Measurements from ENCODE around the gene CLCNKB. TPM values are rescaled to one million over a fixed set of nuclear protein-coding genes. Genes with fewer than 3 reads are reported as not detected.
A peak's percentile ranks its signal among the peaks of the same experiment; 100 is the strongest.

CLCNKB gene
- total RNA-seq, 1 donor from 2014 or later = 0.97 TPM

DNA sequence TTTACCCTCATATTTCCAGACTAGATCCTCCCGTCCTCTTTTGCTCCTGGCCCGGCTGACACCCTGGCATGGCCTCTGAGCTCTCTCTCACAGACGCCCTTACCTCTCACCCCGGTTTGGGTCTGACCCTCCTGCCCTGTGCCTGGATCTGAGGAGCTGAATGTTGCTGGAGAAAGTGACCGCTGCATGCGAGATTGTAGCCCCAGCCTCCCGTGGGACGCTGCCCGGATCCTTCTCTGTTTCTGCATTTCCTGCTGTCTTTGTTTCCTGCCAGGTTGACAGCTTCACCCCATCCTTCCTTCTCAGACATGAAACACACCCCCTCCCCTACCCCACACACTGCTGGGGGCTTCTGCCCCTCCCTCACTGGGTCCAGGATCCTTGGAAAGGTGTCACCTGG is 20.3 kb downstream of the CLCNKB start:
- H3K4me2 ChIP-seq = no peak overlapping the region
- peaks cover 19% of the 10 kb centered on the region for H3K27me3 Mint-ChIP-seq (ENCODE audit: insufficient read depth, low read depth)
- H3K27ac Mint-ChIP-seq = peak overlapping the region; percentile 80
- H3K9ac ChIP-seq = no peak overlapping the region
- H3K27ac ChIP-seq = no peak overlapping the region
- H4K20me1 ChIP-seq (ENCODE audit: low read depth) = no peaks in the 10 kb centered on the region
- H3K36me3 Mint-ChIP-seq = no peaks in the 10 kb centered on the region
- H3K9me3 ChIP-seq (ENCODE audit: low read depth) = no peaks in the 10 kb centered on the region
- TF ChIP-seq EZH2 (IDR thresholded peaks at IDR 0.05) (no peak), EZH2phosphoT487 (IDR thresholded peaks at IDR 0.05) (no peak)
- TF ChIP-seq, protein P1, sequence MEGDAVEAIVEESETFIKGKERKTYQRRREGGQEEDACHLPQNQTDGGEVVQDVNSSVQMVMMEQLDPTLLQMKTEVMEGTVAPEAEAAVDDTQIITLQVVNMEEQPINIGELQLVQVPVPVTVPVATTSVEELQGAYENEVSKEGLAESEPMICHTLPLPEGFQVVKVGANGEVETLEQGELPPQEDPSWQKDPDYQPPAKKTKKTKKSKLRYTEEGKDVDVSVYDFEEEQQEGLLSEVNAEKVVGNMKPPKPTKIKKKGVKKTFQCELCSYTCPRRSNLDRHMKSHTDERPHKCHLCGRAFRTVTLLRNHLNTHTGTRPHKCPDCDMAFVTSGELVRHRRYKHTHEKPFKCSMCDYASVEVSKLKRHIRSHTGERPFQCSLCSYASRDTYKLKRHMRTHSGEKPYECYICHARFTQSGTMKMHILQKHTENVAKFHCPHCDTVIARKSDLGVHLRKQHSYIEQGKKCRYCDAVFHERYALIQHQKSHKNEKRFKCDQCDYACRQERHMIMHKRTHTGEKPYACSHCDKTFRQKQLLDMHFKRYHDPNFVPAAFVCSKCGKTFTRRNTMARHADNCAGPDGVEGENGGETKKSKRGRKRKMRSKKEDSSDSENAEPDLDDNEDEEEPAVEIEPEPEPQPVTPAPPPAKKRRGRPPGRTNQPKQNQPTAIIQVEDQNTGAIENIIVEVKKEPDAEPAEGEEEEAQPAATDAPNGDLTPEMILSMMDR (IDR thresholded peaks at IDR 0.05) = no peak
- H3K4me3 ChIP-seq = no peak overlapping the region
- DNase-seq (ENCODE audit: low spot score) = no peak
- peaks cover 31% of the 10 kb centered on the region for H3K4me1 ChIP-seq
- no peaks in the 10 kb centered on the region for H3K79me2 ChIP-seq (ENCODE audit: low read depth)
- H3F3A ChIP-seq (ENCODE audit: low read depth) = peaks cover 5% of the 10 kb centered on the region
- peaks cover 57% of the 10 kb centered on the region for H3K4me1 Mint-ChIP-seq
- no peaks in the 10 kb centered on the region for H3K27me3 ChIP-seq
- H3K36me3 ChIP-seq = no peaks in the 10 kb centered on the region
- H3K4me3 Mint-ChIP-seq = no peak overlapping the region
- H2AFZ ChIP-seq (replicated peaks) = no peak overlapping the region
- H3K9me3 Mint-ChIP-seq = no peaks in the 10 kb centered on the region

GRCh38 chr1:16064536-16065268 is 21.1 kb downstream of the CLCNKB start:
- Histone ChIP-seq H3K4me2 (peak overlapping the region; percentile 39), H3K27me3 (no peaks in the 10 kb centered on the region), H2AFZ (replicated peaks) (no peak overlapping the region), H3K9me3 (ENCODE audit: low read depth) (no peaks in the 10 kb centered on the region), H3K4me3 (no peak overlapping the region), H3K4me1 (peaks cover 31% of the 10 kb centered on the region), H3K9ac (no peak overlapping the region), H3K27ac (no peak overlapping the region), H4K20me1 (ENCODE audit: low read depth) (no peaks in the 10 kb centered on the region), H3F3A (ENCODE audit: low read depth) (peaks cover 5% of the 10 kb centered on the region), H3K79me2 (ENCODE audit: low read depth) (no peaks in the 10 kb centered on the region), H3K36me3 (no peaks in the 10 kb centered on the region)
- peaks cover 22% of the 10 kb centered on the region for H3K27me3 Mint-ChIP-seq (ENCODE audit: insufficient read depth, low read depth)
- peak overlapping the region; percentile 56 for H3K4me3 Mint-ChIP-seq
- DNase-seq (ENCODE audit: low spot score) = no peak
- peak overlapping the region; percentile 80 for H3K27ac Mint-ChIP-seq
- peaks cover 57% of the 10 kb centered on the region for H3K4me1 Mint-ChIP-seq
- H3K9me3 Mint-ChIP-seq = no peaks in the 10 kb centered on the region
- H3K36me3 Mint-ChIP-seq = no peaks in the 10 kb centered on the region
- TF ChIP-seq EZH2phosphoT487 (IDR thresholded peaks at IDR 0.05) (no peak), EZH2 (IDR thresholded peaks at IDR 0.05) (no peak)
- TF ChIP-seq, protein P1 (IDR thresholded peaks at IDR 0.05) = no peak

DNA sequence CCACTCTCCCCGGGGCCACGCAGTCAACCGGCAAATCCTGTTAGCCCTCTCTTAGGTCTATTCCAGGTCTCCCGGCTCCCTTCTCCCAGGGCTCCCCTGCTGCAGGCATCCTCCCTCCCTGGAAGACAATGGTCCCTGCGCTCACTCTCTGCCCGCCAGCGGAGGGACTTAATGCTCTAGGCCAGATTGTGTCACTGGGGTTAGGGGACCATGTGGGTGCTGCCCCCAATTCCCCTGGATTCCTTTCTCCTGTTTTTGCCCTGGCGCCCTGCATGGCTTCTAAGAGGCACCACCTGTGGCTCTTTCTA is 21.6 kb downstream of the CLCNKB start:
- no peak overlapping the region for H3K27ac ChIP-seq
- H3K27ac Mint-ChIP-seq = peak overlapping the region; percentile 74
- peaks cover 31% of the 10 kb centered on the region for H3K4me1 ChIP-seq

More for the DNA sequence above, 21.6 kb downstream of the CLCNKB start:
- no peak overlapping the region for H3K9ac ChIP-seq
- no peaks in the 10 kb centered on the region for H3K79me2 ChIP-seq (ENCODE audit: low read depth)
- no peaks in the 10 kb centered on the region for H3K27me3 ChIP-seq
- Mint-ChIP-seq H3K4me1 (peaks cover 57% of the 10 kb centered on the region), H3K27me3 (ENCODE audit: insufficient read depth, low read depth) (peaks cover 20% of the 10 kb centered on the region), H3K36me3 (no peaks in the 10 kb centered on the region), H3K4me3 (peak overlapping the region; percentile 33), H3K9me3 (no peaks in the 10 kb centered on the region)
- H3K4me3 ChIP-seq = no peak overlapping the region
- TF ChIP-seq EZH2 (IDR thresholded peaks at IDR 0.05) (no peak), EZH2phosphoT487 (IDR thresholded peaks at IDR 0.05) (no peak)
- TF ChIP-seq, protein P1 (IDR thresholded peaks at IDR 0.05) = no peak
- peaks cover 5% of the 10 kb centered on the region for H3F3A ChIP-seq (ENCODE audit: low read depth)
- H3K9me3 ChIP-seq (ENCODE audit: low read depth) = no peaks in the 10 kb centered on the region
- DNase-seq (ENCODE audit: low spot score) = peak; percentile 50
- H3K36me3 ChIP-seq = no peaks in the 10 kb centered on the region
- H2AFZ ChIP-seq (replicated peaks) = no peak overlapping the region
- no peaks in the 10 kb centered on the region for H4K20me1 ChIP-seq (ENCODE audit: low read depth)
- peak overlapping the region; percentile 39 for H3K4me2 ChIP-seq
